SK-N-MC (cell line): ENCODE measurements around the gene PPP1R15A.
"Not testable (repeated sequence)": the region's sequence is repeated elsewhere in the genome, so short reads cannot be mapped to it uniquely, and the experiment has no call there.

Experiments
- EZH2 ChIP-seq: fragments of 200-600 bp; sonication (generic); IDR thresholded peaks from one replicate; pipeline ENCODE4 v1.6.1; 2017; ENCODE audit warnings: antibody characterized with exemption
- POLR2AphosphoS5 ChIP-seq: IDR thresholded peaks from 2 replicates; pipeline ENCODE4 v1.6.1; 2012; ENCODE audit warnings: mild to moderate bottlenecking, low read depth, low read length, borderline replicate concordance

DNA sequence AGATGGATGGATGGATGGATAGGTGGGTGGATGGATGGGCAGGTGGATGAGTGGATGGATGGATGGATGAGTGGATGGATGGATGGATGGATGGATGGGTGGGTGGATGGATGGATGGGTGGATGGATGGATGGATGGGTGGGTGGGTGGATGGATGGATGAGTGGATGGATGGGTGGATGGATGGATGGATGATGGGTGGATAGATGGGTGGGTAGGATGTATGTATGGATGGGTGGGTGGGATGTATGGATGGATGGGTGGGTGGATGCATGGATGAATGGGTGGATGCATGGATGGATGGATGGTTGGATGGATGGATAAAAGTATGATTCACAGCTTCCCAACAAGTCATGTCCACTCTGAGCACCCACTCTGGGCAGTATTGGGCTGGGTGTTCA, 31.6 kb downstream of the PPP1R15A start:
- TF ChIP-seq POLR2AphosphoS5, EZH2: not testable (repeated sequence)
